Activated CD4-positive, alpha-beta T cell treated with anti-CD3 and anti-CD28 coated beads for 36 hours (primary cell): ENCODE data around the gene TECR. TPM values are rescaled to one million over a fixed set of nuclear protein-coding genes. Genes with fewer than 3 reads are reported as not detected.
A peak's percentile ranks its signal among the peaks of the same experiment; 100 is the strongest.

Source experiments
- ATAC-seq: fragments of 200-7000 bp; cut with Tn5 transposase; one replicate; pipeline ENCODE4 v1.10.0; 2021; ENCODE audit warnings: mild to moderate bottlenecking, moderate library complexity
- CTCF ChIA-PET: fragments of 350-600 bp; sonication (Branson Sonifier 250); formaldehyde crosslinking; loops from one replicate; lab custom pipeline; 2021; ENCODE audit warnings: antibody characterized with exemption; lab: Charles Lee
- POLR2A ChIA-PET: fragments of 350-600 bp; sonication (Branson Sonifier 250); formaldehyde crosslinking; loops from one replicate; lab custom pipeline; 2021; ENCODE audit warnings: antibody characterized with exemption, inconsistent platforms; lab: Charles Lee
- DNase-seq: peaks from one replicate; pipeline ENCODE4 v3.0.0-alpha.2; 2020
- H3K27ac Mint-ChIP-seq: one replicate; pipeline ENCODE4 v1.8.0; 2021; ENCODE audit warnings: mixed read lengths
- H3K27me3 Mint-ChIP-seq: one replicate; pipeline ENCODE4 v1.8.0; 2021; ENCODE audit warnings: mixed read lengths
- H3K36me3 Mint-ChIP-seq: one replicate; pipeline ENCODE4 v1.8.0; 2021; ENCODE audit warnings: low read depth, mixed read lengths
- H3K4me1 Mint-ChIP-seq: one replicate; pipeline ENCODE4 v1.8.0; 2021; ENCODE audit warnings: mixed read lengths
- H3K4me3 Mint-ChIP-seq: one replicate; pipeline ENCODE4 v1.8.0; 2021; ENCODE audit warnings: mild to moderate bottlenecking, moderate library complexity, mixed read lengths
- H3K9me3 Mint-ChIP-seq: one replicate; pipeline ENCODE4 v1.8.0; 2021; ENCODE audit warnings: low read depth, mixed read lengths
- intact Hi-C, 2 experiments: fragments of 100-400 bp; cut with DNase I in 1 of 2; cut with micrococcal nuclease in 1 of 2; formaldehyde crosslinking; loops; one replicate each; pipeline versions ENCODE4 v1.14.2 to v1.15.1; 2022 to 2024; cut with DNase I, micrococcal nuclease
- total RNA-seq, 2 experiments: library from RNA; stranded (reverse); gene quantifications; one replicate each; pipeline ENCODE4 v1.2.3, GENCODE V29; 2021

The TECR gene
- total RNA-seq, 2 experiments from 2014 or later, result 106 to 145 TPM

DNA sequence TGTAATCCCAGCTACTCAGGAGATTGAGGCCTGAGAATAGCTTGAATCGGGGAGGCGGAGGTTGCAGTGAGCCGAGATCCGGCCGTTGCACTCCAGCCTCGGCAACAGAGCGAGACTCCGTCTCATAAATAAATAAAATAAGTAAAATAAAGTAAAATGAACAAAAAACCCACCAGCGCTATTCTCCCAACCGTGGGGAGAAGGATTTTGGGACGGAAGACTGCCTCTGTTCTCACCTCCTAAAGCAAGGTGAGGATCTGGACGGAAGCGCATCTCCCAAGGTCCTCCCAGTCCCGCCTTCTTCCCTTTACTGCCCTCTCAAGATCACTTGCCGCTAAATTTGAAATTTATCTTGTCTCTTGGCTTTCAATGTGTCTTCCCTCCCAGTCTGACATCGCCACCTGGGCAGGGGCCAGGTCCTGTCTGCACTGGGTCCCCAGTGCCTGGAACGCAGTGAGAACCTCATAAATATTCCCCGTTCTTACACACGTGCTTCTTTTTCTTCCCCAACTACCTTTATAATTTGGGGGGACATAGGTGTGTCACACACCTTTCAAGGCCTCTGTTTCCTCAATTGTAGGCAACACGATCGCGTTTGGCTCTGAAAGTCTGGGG lies 10.0 kb upstream of the TECR start:
- Mint-ChIP-seq H3K27ac (peak overlapping the region; percentile 90), H3K27me3 (no peaks in the 10 kb centered on the region), H3K4me3 (peak overlapping the region; percentile 94), H3K4me1 (peaks cover 68% of the 10 kb centered on the region), H3K9me3 (no peaks in the 10 kb centered on the region), H3K36me3 (peaks cover 34% of the 10 kb centered on the region)
- POLR2A ChIA-PET, result interaction anchor here (0.6 to 2.8 kb wide), 4 partner anchors 10 to 705 kb away, joined by 3 to 12 read pairs (median 6); no protein-coding TSS in a partner anchor
- DNase-seq (no peak), ATAC-seq (no peak)
- intact Hi-C loops, result loop anchor here in 1 of 2 experiments (2.0 to 10.0 kb wide), 4 partner anchors 152 to 1575 kb away; partner anchors contain the start of genes RAD23A and TPM4
- CTCF ChIA-PET, result interaction anchor here (0.7 to 1.1 kb wide), 2 partner anchors 15 to 153 kb away, joined by 3 read pairs; no protein-coding TSS in a partner anchor

DNA sequence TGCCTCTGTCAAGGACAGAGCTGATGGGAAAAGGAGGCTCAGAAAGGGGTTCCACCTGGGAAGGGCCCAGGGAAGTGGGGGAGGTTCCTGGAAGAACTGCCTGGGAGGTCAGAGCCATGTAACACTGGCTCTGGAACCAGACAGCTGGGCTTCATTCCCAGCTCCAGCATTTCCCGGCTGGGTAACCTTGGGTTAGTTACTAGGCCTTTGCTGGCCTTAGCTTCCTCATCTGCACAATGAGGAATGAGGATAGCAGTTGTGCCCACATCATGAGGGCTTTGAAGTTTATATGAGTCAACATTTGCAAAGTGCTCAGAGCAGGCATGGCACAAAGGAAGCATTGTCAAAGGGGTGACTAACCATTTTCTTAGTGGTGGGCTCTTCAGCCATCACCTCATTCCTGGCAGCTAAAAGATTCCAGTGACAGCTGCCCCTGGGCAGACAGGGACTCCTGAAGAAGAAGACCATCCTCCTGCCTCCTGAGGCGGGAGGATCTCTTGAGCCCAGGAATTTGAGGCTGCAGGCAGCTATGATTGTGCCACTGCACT lies 9.5 kb upstream of the TECR start:
- DNase-seq (peak; percentile 44), ATAC-seq (peak; percentile 10)
- H3K36me3 Mint-ChIP-seq, result peaks cover 28% of the 10 kb centered on the region
- H3K9me3 Mint-ChIP-seq, result no peaks in the 10 kb centered on the region
- intact Hi-C loops, result loop anchor here (2.0 to 10.0 kb wide), 8 partner anchors 153 to 1735 kb away; partner anchors contain the start of genes IER2 (in 1 of the 2), JUNB (in 1 of the 2), RAD23A (in 1 of the 2) and STX10 (in 1 of the 2)
- peaks cover 63% of the 10 kb centered on the region for H3K4me1 Mint-ChIP-seq
- ChIA-PET CTCF (interaction anchor here (0.7 to 1.6 kb wide), 3 partner anchors 13 to 18 kb away, joined by 3 to 6 read pairs (median 3); no protein-coding TSS in a partner anchor), POLR2A (interaction anchor here (0.6 to 2.8 kb wide), 4 partner anchors 10 to 705 kb away, joined by 3 to 12 read pairs (median 6); no protein-coding TSS in a partner anchor)
- no peaks in the 10 kb centered on the region for H3K27me3 Mint-ChIP-seq
- peak overlapping the region; percentile 90 for H3K27ac Mint-ChIP-seq
- H3K4me3 Mint-ChIP-seq, result peak overlapping the region; percentile 94

DNA sequence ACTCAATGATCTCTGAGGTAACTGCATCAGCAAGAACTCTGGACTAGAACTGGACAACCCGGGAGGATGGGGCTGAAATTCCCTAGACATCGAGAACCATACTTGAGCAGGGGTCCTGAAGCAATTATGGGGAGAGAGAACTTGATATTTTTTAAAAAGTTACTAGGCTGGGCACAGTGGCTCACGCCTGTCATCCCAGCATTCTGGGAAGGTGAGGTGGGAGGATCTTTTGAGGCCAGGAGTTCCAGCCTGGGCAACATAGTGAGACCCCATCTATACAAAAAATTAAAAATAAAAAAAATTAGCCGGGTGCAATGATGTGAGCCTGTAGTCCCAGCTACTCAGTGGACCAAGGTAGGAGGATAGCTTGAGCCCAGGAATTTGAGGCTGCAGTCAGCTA lies 8.9 kb upstream of the TECR start:
- H3K4me1 Mint-ChIP-seq, result peaks cover 56% of the 10 kb centered on the region
- ChIA-PET CTCF (interaction anchor here (0.7 to 1.6 kb wide), 4 partner anchors 14 to 146 kb away, joined by 3 to 6 read pairs (median 3); no protein-coding TSS in a partner anchor), POLR2A (no interaction called here)
- H3K36me3 Mint-ChIP-seq, result peaks cover 22% of the 10 kb centered on the region
- DNase-seq (no peak), ATAC-seq (no peak)
- intact Hi-C loops, result loop anchor here (10.0 kb wide), 4 partner anchors 784 to 1736 kb away; partner anchors contain the start of genes IER2 (in 1 of the 2), JUNB (in 1 of the 2) and STX10 (in 1 of the 2)
- H3K9me3 Mint-ChIP-seq, result no peaks in the 10 kb centered on the region
- no peaks in the 10 kb centered on the region for H3K27me3 Mint-ChIP-seq
- H3K27ac Mint-ChIP-seq, result peak overlapping the region; percentile 90
- H3K4me3 Mint-ChIP-seq, result no peak overlapping the region

DNA sequence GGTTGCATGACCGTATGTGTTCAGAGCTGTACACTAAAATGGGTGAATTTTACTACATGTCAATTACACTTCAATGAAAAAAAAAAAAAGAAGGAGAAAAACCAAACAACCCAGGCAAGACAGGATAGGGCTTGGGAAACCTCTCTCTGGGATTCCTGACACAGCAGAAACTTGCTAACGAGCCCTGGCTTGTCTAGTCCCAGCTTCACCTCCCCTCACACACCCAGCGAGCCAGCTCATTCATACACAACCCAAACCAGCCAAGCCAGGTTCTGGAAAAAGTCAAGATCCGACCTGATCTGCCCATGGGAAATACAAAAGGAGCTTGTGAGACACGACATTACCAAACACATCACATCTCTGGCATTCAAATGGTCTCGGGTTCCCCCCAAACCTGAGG lies 3.7 kb upstream of the TECR start:
- no peak overlapping the region for H3K4me3 Mint-ChIP-seq
- H3K9me3 Mint-ChIP-seq, result no peaks in the 10 kb centered on the region
- no peak for DNase-seq
- no peaks in the 10 kb centered on the region for H3K27me3 Mint-ChIP-seq
- peaks cover 43% of the 10 kb centered on the region for H3K4me1 Mint-ChIP-seq
- H3K36me3 Mint-ChIP-seq, result peaks cover 1% of the 10 kb centered on the region
- CTCF ChIA-PET, result interaction anchor here (0.6 to 1.8 kb wide), 9 partner anchors 13 to 454 kb away, joined by 3 to 6 read pairs (median 3); no protein-coding TSS in a partner anchor
- H3K27ac Mint-ChIP-seq, result no peak overlapping the region
- no peak for ATAC-seq
- intact Hi-C loops, result loop anchor here (10.0 kb wide), 4 partner anchors 779 to 1741 kb away; partner anchors contain the start of genes IER2 (in 1 of the 2), JUNB (in 1 of the 2) and STX10 (in 1 of the 2)
- POLR2A ChIA-PET, result no interaction called here

DNA sequence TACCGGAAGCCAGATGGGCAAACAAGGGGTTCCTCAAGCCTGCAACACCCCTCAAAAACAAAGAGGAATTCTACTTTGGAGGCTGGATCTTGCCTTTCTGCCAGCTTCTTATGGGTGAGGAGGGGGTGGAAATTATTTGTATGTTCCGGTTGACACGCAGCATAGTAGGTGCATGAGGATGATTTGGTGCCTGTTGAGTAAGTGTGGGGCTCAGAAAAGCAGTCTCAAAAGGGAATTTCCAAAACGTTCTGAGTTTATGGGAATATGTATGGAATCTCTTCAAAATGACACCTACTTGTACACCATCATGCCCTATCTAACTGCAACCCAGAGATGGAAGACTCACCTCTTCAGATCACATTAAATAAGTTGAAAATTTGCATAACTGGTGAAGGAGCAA lies 3.0 kb upstream of the TECR start:
- Mint-ChIP-seq H3K4me1 (peaks cover 46% of the 10 kb centered on the region), H3K4me3 (no peak overlapping the region), H3K27me3 (no peaks in the 10 kb centered on the region), H3K27ac (no peak overlapping the region), H3K9me3 (no peaks in the 10 kb centered on the region), H3K36me3 (peaks cover 2% of the 10 kb centered on the region)
- DNase-seq (no peak), ATAC-seq (no peak)
- ChIA-PET CTCF (interaction anchor here (0.6 to 1.8 kb wide), 6 partner anchors 20 to 455 kb away, joined by 3 to 6 read pairs (median 3); no protein-coding TSS in a partner anchor), POLR2A (interaction anchor here (0.5 kb wide), 1 partner anchor 130 kb away, joined by 3 read pairs; no protein-coding TSS in a partner anchor)
- intact Hi-C loops, result loop anchor here (10.0 kb wide), 4 partner anchors 778 to 1742 kb away; partner anchors contain the start of genes IER2 (in 1 of the 2), JUNB (in 1 of the 2) and STX10 (in 1 of the 2)

DNA sequence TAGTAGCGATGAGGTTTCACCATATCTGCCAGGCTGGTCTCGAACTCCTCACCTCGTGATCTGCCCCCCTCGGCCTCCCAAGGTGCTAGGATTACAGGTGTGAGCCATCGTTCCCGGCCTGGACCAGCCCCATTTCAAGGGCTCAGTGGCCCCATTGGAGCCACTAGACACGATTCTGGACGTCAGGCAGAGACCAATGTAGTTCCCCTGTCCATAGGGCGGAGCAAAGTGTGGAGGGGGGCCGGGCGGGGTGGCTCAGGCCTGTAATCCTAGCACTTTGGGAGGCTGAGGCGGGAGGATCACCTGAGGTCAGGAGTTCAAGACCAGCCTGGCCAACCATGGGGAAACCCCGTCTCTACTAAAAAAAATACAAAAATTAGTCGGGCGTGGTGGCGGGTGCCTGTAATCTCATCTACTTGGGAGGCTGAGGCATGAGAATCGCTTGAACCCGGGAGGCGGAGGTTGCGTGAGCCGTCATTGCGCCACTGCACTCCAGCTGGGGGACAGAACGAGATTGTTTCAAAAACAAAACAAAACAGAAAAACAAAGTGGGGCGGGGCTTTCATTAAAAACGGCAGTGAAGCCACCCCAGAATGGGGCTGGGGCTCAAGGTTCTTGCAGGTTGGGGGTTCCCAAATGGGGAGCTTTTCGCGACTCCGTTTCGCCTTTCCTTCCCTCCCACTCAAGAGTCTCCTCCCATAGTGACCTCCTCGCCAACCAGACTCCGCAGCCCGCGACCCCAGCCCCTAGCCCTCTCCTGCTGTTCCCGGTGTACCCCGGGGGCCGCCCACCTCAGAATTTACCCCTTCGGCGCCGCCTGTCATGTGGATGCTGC lies 758 bp upstream of the TECR start:
- H3K36me3 Mint-ChIP-seq, result peaks cover 7% of the 10 kb centered on the region
- no peaks in the 10 kb centered on the region for H3K27me3 Mint-ChIP-seq
- POLR2A ChIA-PET, result interaction anchor here (0.7 kb wide), 1 partner anchor 95 kb away, joined by 3 read pairs; no protein-coding TSS in a partner anchor
- DNase-seq (no peak), ATAC-seq (no peak)
- intact Hi-C loops, result loop anchor here (1.0 to 10.0 kb wide), 12 partner anchors 10 to 1744 kb away; partner anchors contain the start of genes DNAJB1 (in 2 of the 2), DDX39A (in 1 of the 2), GIPC1 (in 1 of the 2) and IER2 (in 1 of the 2)
- peak overlapping the region; percentile 83 for H3K4me3 Mint-ChIP-seq
- H3K9me3 Mint-ChIP-seq, result no peaks in the 10 kb centered on the region
- CTCF ChIA-PET, result interaction anchor here (1.3 kb wide), 1 partner anchor 43 kb away, joined by 3 read pairs; the partner anchor contains the start of gene NDUFB7
- H3K4me1 Mint-ChIP-seq, result peaks cover 43% of the 10 kb centered on the region
- H3K27ac Mint-ChIP-seq, result peak overlapping the region; percentile 90

DNA sequence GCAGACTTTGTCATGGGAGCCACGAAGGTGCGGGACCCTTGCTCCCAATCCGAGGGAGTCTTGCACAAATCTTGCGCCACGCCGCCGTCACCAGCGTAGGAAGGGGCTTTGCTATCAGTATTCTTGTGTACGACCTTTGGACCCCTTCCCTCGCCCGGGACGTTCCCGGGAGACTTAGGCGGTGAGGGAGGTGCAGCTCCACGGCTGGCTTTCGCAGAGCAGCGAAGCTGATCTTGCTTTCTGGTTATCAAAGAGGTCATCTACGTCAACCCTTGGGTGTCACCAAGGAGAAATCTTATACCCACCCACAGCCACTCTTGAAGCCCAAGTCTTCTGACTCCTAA lies 583 bp downstream of the TECR start:
- Mint-ChIP-seq H3K4me3 (peak overlapping the region; percentile 83), H3K9me3 (no peaks in the 10 kb centered on the region), H3K4me1 (peaks cover 39% of the 10 kb centered on the region), H3K27me3 (no peaks in the 10 kb centered on the region), H3K27ac (peak overlapping the region; percentile 90), H3K36me3 (peaks cover 7% of the 10 kb centered on the region)
- ChIA-PET CTCF (interaction anchor here (0.6 to 1.3 kb wide), 3 partner anchors 22 to 415 kb away, joined by 3 read pairs; partner anchors contain the start of gene NDUFB7), POLR2A (interaction anchor here (1.7 kb wide), 1 partner anchor 11 kb away, joined by 8 read pairs; the partner anchor contains the start of gene DNAJB1)
- DNase-seq, result no peak
- intact Hi-C loops, result no loop called here
- no peak for ATAC-seq

DNA sequence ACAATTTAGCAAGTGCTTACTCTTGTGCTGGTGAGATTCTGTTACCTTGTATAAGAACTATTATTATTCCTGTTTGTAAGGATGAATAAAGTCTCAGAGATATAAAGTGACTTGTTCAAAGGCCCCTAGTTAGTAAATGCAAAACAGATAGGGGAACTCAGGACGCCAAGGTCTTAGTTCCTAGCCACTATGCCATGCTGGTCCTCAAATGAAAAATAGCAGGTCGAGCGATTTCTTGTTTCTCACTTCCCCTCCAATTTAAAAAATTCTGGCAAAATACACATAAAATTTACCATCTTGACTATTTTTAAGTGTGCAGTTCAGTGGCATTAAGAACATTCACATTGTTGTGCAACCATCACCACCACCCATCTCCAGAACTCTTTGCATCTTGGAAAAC lies 1.1 kb downstream of the TECR start:
- ATAC-seq, result no peak
- H3K4me3 Mint-ChIP-seq, result peak overlapping the region; percentile 83
- H3K9me3 Mint-ChIP-seq, result no peaks in the 10 kb centered on the region
- peaks cover 7% of the 10 kb centered on the region for H3K36me3 Mint-ChIP-seq
- intact Hi-C loops, result no loop called here
- CTCF ChIA-PET, result interaction anchor here (0.7 kb wide), 1 partner anchor 372 kb away, joined by 4 read pairs; no protein-coding TSS in a partner anchor
- H3K27me3 Mint-ChIP-seq, result no peaks in the 10 kb centered on the region
- POLR2A ChIA-PET, result interaction anchor here (1.7 kb wide), 1 partner anchor 12 kb away, joined by 8 read pairs; the partner anchor contains the start of gene DNAJB1
- DNase-seq, result no peak
- peaks cover 39% of the 10 kb centered on the region for H3K4me1 Mint-ChIP-seq
- H3K27ac Mint-ChIP-seq, result peak overlapping the region; percentile 55

DNA sequence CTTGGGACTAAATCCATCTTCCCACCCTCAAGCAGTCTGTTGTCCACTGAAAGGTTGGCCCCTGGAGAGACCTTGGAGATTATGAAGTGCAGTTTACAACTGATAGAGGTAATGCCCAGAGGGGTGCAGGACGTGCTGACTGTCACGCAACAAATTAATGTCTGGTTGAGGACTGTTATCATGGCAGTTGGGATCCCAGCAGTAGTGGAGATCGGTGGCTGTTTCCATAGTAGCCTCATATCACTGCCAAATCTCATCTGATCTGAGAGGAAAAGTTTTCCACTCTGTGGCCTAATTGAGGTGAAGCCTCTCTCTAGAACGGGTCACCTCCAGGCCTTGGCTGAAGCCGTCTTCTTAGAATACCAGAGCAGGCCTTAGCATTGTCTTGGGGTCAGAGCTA lies 4.1 kb downstream of the TECR start:
- Mint-ChIP-seq H3K4me1 (peaks cover 52% of the 10 kb centered on the region), H3K27ac (no peak overlapping the region), H3K27me3 (no peaks in the 10 kb centered on the region), H3K36me3 (peaks cover 7% of the 10 kb centered on the region), H3K9me3 (no peaks in the 10 kb centered on the region), H3K4me3 (no peak overlapping the region)
- intact Hi-C loops, result no loop called here
- CTCF ChIA-PET, result interaction anchor here (0.6 to 0.9 kb wide), 3 partner anchors 15 to 199 kb away, joined by 3 read pairs; no protein-coding TSS in a partner anchor
- POLR2A ChIA-PET, result no interaction called here
- ATAC-seq (no peak), DNase-seq (no peak)
